HEK293T (cell line): ENCODE data around the gene SAFB.

Source experiments
- ARNT ChIP-seq: fragments of 450-650 bp; IDR thresholded peaks from 2 replicates; pipeline ENCODE4 v1.6.1; 2017; ENCODE audit warnings: mild to moderate bottlenecking
- CTBP1 ChIP-seq: fragments of 450-650 bp; IDR thresholded peaks from 2 replicates; pipeline ENCODE4 v1.6.1; 2016; ENCODE audit warnings: borderline replicate concordance
- FOXA1 ChIP-seq: fragments of 450-650 bp; IDR thresholded peaks from 2 replicates; pipeline ENCODE4 v1.6.1; 2016; ENCODE audit warnings: mild to moderate bottlenecking
- LEF1 ChIP-seq: fragments of 450-650 bp; IDR thresholded peaks from 2 replicates; pipeline ENCODE4 v1.6.1; 2017; ENCODE audit warnings: mild to moderate bottlenecking, borderline replicate concordance
- SP1 ChIP-seq: fragments of 450-650 bp; IDR thresholded peaks from 2 replicates; pipeline ENCODE4 v1.6.1; 2017
- TF ChIP-seq, protein P1 (sequence below): fragments of 450-650 bp; IDR thresholded peaks from 2 replicates; pipeline ENCODE4 v1.6.1; 2016

DNA sequence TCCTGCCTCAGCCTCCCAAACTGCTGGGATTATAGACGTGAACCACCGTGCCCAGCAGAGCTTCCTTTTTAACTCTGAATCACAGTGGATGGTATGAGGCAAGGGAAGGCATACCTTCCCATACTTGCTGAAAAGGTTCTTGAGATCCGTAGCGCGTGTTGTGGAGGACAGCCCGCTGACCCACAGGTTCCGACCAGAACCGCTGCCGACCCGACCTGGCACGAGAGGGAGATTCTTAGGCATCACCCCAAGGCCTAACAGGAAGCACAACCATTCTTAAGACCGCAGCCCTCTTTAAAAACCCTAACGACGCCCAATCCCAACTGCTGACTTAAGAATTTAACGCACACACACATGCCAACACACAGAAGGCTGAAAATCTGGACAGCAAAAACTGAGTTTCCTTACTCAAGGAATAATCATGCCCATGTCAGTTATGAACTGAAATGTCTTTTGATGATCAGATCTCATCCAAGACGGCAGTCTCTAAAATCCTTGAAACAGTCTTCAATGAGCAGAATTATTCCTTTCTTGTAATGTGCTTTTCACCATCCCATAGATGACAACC, 12.9 kb upstream of the SAFB start:
- TF ChIP-seq FOXA1: no peak
- TF ChIP-seq ARNT: no peak
- no peak for TF ChIP-seq CTBP1
- TF ChIP-seq, protein P1, sequence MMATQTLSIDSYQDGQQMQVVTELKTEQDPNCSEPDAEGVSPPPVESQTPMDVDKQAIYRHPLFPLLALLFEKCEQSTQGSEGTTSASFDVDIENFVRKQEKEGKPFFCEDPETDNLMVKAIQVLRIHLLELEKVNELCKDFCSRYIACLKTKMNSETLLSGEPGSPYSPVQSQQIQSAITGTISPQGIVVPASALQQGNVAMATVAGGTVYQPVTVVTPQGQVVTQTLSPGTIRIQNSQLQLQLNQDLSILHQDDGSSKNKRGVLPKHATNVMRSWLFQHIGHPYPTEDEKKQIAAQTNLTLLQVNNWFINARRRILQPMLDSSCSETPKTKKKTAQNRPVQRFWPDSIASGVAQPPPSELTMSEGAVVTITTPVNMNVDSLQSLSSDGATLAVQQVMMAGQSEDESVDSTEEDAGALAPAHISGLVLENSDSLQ: no peak
- no peak for TF ChIP-seq LEF1
- TF ChIP-seq SP1: no peak
